ENCODE results near the gene ANKRD55.
"Not testable (repeated sequence)": the region's sequence is repeated elsewhere in the genome, so short reads cannot be mapped to it uniquely, and the experiment has no call there.

ANKRD55 gene

DNA sequence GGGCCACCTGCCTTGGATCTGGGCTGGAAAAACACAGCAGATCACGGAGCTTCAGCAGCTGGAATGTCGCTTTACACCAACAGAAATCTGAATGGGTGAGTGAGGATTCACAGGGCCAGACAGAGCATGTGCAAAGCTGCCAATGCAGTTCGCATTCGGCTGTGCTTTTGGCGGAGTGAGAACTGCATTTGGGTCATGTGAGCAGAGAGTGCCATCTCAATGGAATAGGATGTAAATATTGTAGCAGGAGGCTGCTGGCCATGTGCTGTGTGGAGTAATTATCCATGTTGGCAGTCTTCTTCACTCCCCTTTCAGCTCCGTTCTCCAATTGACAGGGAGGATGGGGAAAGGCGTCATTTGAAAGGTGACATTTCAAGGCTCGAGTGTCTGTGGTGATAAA lies at the start of gene ANKRD55:
TSS of gene ANKRD55 (minus strand) at position 101 of the 400 bp plus-strand sequence. CDS start 417 bp downstream, outside the sequence.
- DNase-seq (ENCODE audit: low read depth, low spot score): no peak

DNA sequence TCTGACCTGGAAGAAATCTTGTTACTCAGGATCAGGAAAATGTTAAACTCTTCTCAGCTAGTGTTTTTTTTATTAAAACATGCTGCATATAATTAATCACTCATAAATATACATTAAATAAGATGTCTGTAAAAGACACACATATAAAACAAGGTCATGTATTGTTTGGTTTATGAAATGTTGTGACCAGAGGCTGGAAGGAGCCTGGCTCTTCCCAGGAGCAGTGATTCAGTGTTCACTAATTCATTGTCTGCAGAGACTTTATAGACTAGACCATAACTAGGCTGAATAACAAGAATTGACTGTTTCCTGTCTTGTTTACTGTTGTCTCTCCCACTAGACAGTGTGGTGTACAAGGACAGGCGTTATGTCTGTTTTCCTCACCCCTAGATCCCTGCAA lies 49.1 kb upstream of the ANKRD55 start:
- no peak for DNase-seq (ENCODE audit: low read depth, low spot score)

DNA sequence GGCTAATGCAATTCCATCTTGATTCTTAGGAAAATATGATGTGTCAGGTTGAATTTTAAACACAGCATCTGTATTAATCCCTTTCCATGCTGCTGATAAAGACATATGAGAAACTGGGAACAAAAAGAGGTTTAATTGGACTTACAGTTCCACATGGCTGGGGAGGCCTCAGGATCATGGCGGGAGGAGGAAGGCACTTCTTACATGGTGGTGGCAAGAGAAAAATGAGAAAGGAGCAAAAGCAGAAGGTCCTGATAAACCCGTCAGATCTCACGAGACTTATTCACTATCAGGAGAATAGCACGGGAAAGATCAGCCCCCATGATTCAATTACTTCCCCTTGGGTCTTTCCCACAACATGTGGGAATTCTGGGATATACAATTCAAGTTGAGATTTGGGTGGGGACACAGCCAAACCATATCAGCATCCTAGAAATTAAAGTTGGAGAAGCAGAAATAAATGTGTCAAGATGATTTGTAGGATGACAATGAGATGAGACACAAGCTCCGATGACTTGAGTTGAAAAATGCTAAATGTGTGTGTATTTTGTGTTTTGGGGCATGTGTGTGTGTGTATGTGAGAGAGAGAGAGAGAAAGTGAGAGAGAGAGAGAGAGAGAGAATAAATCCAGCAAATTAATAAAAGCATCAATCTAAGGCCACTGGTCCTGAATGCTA lies 48.5 kb upstream of the ANKRD55 start:
- no peak for DNase-seq (ENCODE audit: low read depth, low spot score)

DNA sequence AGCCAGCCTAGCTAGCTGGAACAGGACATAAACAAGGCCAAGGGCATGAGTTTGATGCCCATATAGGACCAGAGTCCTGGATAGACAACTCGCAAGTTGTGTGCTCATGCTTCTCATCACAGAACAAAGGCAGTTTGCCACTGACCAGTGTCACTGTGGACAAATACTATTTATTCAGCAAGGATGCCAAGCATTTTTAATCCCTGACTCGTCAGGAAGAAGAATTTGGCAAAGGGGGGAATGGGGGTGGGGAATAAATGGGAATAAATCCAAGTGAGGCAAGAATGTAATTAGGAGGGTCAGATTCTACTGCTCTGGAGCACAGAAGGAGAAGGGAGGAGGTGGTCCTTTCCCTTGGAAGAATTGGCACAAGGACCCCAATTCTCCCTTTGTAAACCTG lies 46.8 kb upstream of the ANKRD55 start:
- no peak for DNase-seq (ENCODE audit: low read depth, low spot score)

DNA sequence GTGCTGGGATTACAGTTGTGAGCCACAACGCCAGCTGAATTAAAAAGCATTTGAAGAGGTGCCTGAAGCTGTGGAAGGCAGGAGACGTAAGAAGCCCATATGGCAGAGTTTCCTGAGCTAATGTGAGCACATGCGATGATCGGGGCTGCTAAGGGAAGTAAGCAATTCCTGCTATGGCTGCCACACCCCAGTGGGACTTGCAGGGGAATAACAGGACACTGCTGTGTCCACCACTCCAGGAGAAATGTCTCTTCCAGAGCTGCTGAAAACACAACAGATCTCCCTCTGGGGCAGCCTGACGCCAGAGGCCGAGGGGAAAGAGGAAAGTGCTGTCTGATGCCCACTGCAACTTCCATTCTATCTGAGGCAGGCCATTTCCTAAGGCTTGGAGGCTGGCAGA lies 46.2 kb upstream of the ANKRD55 start:
- DNase-seq (ENCODE audit: low read depth, low spot score): no peak

DNA sequence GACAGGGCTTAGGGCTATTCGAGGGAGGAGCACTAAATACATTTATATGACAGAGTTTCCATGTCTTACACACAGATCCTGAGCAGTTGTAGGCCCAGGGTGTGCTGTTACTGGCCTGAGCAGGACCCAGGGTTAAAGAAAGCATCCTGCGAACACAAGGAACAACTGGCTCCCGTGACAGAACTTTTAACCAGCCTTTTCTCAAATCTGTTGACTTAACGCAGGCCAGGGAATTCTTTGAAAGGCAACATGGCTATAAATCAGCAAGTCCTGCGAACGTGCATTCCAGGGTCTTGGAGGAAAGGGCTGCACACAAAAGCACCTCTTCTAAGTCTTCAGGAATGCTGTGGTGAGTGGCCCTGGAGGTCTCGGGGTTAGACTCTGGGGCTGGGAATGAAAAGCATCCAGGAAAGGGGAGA lies 45.2 kb upstream of the ANKRD55 start:
- DNase-seq (ENCODE audit: low read depth, low spot score): no peak

DNA sequence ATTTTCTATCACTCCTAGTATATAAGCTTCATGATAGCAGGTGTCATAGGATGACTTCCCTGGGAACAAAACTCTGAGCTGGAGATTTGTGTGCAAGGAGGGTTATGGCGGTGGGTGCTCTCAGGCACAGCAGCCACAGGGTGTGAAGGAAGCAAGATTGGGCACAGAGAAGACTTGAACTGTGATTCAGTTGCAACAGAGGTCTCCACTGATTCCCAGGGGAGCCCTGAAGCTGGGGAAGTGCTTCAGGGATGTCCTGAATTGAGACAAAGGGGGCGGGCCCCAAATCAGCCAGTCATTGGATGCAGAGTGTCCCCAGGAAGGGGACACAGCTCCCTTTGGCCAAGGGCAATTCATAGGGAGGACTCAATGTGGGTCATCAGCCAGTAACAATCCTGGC lies 44.4 kb upstream of the ANKRD55 start:
- DNase-seq (ENCODE audit: low read depth, low spot score): no peak

DNA sequence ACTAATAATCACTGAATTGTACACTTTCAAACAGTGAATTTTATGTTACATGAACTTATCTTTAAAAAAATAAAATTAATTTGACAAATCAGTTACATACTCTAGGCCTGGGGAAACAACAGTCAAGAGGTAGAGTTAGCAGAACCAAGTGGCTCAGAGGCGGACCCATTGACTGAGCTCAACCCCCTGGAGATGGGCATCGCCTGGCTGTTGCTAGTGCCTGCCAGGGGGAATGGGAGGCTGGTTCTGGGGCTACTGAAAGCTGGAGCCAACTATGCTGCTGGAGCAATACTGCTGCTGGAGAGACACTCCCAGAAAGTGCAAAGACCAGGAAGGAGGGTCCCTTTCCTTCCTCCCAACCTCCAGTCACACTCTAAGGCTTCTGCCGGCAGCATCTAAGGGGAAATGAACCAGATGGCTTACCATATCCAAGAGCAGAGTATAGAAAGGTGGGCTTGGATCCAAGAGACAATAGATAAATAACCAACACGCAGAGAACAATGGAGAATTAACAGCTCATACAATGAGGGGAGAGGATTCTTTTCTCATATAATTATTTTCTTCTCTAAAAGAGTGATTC lies 40.3 kb upstream of the ANKRD55 start:
- DNase-seq (ENCODE audit: low read depth, low spot score): no peak

DNA sequence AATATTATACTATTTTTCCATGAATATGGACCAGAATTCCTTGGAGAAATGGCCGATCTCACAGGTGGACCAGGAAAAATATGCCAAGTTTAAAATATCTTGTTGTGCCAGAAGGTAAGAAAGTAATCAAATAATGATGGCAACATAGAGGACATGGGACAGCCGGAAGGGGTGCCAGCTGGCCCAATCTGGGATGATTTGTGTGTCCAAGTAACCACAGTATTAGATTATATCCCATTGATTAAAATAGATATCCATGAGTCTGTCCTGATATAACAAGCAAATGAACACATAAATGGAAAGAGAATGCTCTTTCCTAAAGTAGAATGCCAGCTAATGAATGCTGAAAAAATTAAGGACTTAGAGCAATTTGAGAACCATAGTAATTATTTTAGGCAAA lies 39.6 kb upstream of the ANKRD55 start:
- no peak for DNase-seq (ENCODE audit: low read depth, low spot score)

DNA sequence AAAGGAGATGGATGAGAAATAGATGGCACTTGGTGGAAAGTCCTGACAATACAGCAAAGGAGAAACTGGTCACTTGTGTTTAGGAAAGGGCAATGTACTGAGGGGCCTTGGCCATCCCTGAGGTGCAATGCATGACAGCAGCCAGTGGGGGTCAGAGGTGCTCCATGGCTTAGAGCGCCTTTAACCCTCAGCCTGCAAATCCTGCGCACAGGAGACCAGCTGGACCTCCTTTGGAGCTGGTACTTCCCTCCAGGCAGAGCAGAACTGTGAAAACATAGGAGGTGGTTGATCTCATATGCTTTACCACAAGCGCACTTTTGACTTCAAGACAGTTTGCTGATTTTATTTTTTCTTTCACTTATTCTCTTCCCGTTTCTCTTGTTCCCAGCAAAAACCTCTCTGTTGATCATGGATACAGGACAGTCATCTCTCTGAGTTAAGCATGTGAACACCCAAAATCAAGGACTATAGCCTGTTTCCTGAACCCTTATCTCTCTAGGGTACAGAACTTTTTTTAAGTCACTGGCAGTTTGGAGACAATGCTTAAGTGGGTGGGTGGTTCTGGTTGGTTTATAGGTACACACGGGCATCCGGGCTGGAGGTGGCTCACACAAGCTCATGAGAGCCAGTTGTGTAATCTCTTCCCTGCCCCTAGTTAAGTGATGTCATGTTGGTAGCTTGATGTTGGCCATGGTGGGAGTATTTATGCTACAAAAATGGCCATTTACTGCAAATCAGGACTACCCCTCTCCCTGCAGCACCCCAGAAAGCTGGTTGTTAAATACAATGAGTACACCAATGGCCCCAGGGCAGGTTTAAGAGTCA lies 37.6 kb upstream of the ANKRD55 start:
- DNase-seq (ENCODE audit: low read depth, low spot score): peak; percentile 81

DNA sequence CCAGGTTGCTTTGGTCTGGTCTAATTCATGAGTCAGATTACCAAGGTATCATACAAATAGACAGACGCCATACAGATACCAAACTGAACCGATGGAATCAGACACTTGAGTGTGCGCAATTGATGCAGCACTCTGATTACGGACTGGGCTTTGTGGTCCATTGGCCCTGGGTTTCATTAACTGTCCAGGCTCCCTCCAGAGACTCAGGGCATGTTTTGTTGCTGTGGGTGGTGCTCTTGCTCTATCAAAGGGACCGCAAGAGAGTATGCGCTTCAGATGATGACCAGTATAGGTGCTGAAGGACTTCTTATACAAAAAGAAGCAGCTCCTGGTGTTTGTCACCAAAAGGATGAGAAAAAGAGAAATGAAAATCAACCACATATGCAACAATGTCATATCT lies 36.9 kb upstream of the ANKRD55 start:
- no peak for DNase-seq (ENCODE audit: low read depth, low spot score)

DNA sequence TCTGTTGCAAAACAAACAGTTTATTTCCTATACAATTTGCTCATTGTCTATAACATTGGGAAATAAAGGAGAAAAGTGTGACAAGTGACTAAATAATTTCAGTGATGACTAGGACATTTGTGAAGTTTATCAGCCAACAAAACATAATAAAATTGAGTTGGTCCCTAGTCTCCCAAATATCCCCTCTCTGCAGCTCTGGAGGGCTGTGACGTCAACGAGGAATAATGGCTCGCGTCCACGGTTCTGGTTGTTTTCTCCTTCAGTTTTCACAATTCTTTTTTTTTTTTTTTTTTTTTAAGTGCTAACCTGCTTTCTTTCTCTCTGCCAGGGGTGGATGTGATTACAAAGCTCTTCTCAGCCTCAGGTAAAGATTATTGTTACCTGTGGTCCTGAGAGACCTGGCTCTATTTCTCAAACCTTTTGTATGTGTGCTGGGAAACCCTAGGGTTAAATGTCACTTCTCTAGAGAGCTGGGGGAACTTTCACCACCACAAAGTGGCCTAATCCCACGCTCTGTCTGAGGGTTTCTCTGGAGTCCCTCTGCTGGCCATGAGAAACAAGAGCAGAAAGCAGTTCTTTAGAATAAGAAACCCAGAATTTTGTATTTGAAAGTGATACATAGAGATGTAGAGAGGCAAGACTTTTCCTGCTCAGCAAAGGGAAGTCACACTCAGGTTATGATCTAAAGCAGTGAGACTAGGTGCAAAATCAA lies 36.2 kb upstream of the ANKRD55 start:
- no peak for DNase-seq (ENCODE audit: low read depth, low spot score)

DNA sequence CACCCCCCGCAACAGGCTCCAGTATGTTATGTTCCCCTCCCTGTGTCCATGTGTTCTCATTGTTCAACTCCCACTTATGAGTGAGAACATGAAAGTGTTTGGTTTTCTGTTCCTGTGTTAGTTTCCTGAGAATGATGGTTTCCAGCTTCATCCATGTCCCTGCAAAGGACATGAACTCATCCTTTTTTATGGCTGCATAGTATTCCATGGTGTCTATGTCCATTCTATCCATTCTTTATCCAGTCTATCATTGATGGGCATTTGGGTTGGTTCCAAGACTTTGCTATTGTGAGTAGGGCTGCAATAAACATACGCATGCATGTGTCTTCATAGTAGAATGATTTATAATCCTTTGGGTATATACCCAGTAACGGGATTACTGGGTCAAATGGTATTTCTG lies 35.6 kb upstream of the ANKRD55 start:
- DNase-seq (ENCODE audit: low read depth, low spot score): not testable (repeated sequence)

DNA sequence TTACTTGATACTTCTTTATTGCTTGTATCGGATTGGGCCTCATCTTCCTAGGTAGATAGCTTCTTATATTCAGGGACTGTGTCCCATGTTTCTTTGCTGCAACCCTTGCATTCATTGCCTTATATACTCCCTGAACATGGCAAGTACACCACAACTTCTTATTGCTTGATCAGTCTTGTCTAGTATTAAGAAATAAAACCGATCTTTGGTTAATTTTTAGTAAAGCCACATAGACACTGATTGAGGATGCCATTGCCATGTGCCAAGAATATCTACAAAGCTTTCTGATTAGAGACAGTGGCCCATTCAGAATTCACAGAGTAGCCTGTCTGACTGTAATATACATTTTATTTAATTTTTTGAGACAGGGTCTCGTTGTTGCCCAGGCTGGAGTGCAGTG lies 34.7 kb upstream of the ANKRD55 start:
- no peak for DNase-seq (ENCODE audit: low read depth, low spot score)

DNA sequence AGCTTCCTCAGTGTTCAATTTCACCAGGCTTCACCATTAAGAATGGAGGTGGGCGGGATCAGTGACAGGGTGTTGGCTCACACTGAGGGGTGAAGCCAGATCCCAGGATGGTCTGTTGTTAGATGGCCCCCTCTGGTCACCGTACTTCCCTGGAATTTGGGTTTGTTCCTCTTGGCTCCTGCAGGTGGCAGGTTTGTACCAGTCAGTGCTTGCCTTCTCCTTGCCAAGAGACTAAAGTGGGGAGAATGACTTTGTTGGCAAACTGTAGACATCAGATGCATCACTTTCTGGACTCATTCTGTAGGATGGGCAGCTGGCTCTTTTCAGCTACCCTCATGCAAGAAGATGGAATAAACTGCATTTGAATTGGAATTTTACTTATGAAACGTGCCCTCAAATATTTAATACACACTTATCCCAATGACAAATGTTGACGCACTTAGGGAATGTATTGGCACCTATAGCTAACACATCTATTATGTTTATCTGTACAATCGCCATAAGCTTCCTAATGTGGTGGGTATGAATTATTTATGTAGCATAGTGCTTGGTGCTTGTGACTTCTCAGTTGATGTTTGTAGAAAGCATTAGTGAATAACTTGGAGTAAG lies 31.4 kb upstream of the ANKRD55 start:
- DNase-seq (ENCODE audit: low read depth, low spot score): no peak

DNA sequence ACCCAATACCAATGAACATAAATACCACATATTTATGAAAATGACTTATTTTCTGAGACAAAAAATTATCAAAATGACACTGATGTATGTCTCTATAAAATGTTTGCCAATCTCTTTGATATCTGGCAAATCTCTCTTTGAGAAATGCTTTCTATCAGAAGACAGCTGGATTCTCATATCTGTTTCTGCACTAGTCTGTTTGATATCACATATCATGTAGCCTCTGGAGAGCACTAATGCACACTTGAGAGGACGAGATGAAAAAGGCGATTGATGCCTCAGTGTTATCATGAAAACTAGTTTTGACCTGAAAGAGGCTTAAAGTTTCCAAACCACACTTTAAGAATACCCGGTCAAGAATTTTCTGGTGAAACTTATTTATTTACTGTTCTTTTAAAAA lies 29.1 kb upstream of the ANKRD55 start:
- DNase-seq (ENCODE audit: low read depth, low spot score): no peak

DNA sequence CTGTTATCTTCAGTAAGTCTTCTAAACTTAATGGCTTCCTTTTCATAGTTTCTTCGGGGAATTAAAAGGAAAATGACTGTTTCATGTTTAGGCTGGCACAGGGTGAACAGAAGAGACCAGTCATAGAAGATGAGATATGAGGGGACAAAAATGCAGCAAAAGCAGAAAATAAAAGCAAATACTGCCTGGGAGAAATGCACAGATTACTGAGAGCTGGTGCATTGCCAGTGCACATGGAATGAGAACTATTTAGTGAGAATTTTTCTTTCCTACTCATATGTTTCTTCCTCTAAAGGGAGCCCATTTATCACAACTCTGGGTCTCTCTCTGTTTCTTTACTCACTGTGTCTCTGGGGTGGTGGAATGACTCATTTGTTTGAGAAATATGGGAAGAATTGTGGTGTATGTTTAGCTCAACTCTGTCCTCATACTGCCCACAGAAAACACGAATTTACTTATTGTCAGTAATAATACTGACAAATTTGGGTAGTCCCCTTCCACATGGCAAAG lies 25.9 kb upstream of the ANKRD55 start:
- DNase-seq (ENCODE audit: low read depth, low spot score): peak; percentile 60

DNA sequence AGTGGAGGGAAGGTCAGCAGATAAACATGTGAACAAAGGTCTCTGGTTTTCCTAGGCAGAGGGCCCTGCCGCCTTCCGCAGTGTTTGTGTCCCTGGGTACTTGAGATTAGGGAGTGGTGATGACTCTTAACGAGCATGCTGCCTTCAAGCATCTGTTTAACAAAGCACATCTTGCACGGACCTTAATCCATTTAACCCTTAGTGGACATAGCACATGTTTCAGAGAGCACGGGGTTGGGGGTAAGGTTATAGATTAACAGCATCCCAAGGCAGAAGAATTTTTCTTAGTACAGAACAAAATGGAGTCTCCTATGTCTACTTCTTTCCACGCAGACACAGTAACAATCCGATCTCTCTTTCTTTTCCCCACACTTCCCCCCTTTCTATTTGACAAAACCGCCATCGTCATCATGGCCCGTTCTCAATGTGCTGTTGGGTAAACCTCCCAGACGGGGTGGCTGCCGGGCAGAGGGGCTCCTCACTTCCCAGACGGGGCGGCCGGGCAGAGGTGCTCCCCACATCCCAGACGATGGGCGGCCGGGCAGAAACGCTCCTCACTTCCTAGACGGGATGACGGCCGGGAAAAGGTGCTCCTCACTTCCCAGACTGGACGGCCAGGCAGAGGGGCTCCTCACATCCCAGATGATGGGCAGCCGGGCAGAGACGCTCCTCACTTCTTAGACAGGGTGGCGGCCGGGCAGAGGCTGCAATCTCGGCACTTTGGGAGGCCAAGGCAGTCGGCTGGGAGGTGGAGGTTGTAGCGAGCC lies 24.8 kb upstream of the ANKRD55 start:
- DNase-seq (ENCODE audit: low read depth, low spot score): not testable (repeated sequence)

DNA sequence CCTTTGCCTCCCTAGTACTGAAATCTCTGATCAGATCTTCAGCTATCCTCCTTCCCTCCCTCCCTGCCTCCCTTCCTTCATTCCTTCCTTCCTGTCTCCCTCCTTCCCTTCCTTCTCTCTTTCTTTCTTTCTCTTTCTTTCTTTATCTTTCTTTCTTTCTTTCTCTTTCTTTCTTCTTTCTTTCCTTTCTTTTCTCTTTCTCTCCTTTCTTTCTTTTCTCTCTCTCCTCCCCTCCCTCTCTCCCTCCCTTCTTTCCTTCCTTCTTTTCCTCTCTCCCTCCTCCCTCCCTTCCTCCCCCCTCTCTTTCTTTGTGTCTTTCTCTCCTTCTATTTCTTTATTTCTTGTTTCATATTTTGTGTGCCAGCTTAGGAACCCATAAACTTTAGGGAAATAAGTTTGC lies 23.9 kb upstream of the ANKRD55 start:
- DNase-seq (ENCODE audit: low read depth, low spot score): no peak

DNA sequence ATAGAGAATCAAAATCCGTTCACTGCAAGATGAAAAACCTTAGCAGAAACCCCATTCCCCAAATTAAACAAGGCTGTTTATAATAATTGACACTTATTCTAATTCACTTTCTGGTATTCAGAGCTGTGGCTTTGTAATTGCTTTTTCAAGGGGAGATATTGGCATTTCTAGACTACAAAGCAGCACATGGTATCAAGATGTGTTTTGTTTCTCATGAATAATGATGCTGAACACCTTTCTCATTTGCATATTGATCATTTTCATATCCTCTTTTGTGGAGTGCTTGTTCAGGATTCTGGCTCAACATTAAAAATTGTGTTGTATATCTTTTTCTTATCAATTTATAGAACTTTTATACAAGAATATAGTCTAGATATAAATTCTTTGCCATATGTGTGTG lies 22.4 kb upstream of the ANKRD55 start:
- no peak for DNase-seq (ENCODE audit: low read depth, low spot score)

DNA sequence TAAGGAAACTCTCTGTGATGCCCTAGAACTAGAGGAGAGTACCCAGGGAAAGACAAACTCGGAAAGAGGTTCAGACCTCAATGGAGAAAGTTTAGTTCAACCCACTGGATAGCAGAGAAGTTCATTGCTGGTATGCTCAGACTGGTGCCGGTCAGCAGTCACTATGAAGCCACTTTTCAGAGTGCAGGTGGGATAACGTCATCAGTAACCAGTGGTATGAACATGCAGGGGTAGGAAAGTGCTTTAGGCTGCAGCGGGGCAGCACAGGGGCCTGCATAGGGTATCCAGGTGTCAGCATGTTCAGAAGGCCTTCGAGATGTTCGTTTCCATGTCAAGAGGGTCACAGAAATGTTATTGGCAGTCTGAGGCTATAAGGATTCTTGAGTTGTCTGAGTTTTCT lies 20.8 kb upstream of the ANKRD55 start:
- DNase-seq (ENCODE audit: low read depth, low spot score): no peak

Data from smooth muscle cell of the brain vasculature (primary cell).